Measurements from ENCODE around the gene ALX4.

DNA sequence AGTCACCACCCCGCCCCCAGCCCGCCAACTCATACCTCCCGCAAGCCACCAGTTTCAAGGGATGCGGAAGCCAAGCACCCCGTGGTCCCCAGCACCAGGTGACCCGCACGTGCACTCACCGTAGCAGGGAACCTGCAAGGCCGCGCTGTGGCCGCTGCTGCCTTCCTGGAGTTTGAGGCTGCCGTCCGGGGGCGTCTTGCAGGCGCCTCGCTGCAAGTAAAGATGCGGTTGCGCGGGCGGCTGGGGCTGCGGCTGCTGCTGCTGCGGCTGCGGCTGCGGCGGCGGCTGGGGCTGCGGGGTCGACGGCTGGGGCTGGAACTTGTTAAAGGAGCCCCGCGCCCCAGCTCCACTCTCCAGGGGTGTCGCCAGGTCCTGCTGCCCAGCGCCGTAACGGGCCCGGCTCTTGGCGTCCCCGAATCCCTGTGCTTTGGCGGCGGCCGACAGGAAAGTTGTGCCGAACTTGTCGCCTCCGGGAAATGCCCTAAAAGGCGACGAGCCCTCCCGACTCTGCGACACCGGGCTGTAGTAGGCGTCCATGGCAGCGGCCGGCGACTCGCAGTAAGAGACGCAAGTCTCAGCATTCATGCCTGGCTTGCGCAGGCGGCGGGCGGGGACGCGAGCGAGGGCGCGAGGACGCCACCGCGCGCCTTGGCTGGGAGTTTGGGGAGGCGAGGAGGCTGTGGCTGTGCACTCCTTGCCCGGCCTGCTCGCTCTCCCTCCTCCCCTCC, at the start of gene ALX4:
- TF ChIP-seq POLR2A (IDR thresholded peaks at IDR 0.05; ENCODE audit: low read depth, low read length) (no peak), TAF1 (IDR thresholded peaks at IDR 0.05; ENCODE audit: borderline replicate concordance, low read depth, low read length) (no peak), POLR2AphosphoS5 (IDR thresholded peaks at IDR 0.05; ENCODE audit: low read depth, low read length) (no peak)

Data from GM12892 (cell line).